Osteoblast (primary cell): ENCODE measurements around the gene ING5. TPM values are rescaled to one million over a fixed set of nuclear protein-coding genes. Genes with fewer than 3 reads are reported as not detected.
A peak's percentile ranks its signal among the peaks of the same experiment; 100 is the strongest.

ENCODE experiments used
- DNase-seq: peaks from one replicate; pipeline ENCODE4 v3.0.0; 2011; ENCODE audit warnings: low spot score, mixed read lengths; ENCODE audit not compliant: insufficient read length; ENCODE audit errors: missing footprints
- H2AFZ ChIP-seq: 2 replicates; pipeline ENCODE4 v1.6.0; 2011; ENCODE audit warnings: mild to moderate bottlenecking, low read length
- H3K27ac ChIP-seq: 2 replicates; pipeline ENCODE4 v1.5.1; 2011; ENCODE audit warnings: mild to moderate bottlenecking, low read depth, low read length, moderate library complexity
- H3K27me3 ChIP-seq: 2 replicates; pipeline ENCODE4 v1.6.0; 2012; ENCODE audit warnings: mild to moderate bottlenecking, control low read depth, inconsistent platforms, low read length, moderate library complexity; ENCODE audit not compliant: insufficient read depth
- H3K36me3 ChIP-seq: 2 replicates; pipeline ENCODE4 v1.5.1; 2011; ENCODE audit warnings: mild to moderate bottlenecking, low read length, control low read depth, moderate library complexity; ENCODE audit not compliant: insufficient read depth
- H3K4me1 ChIP-seq: 2 replicates; pipeline ENCODE4 v1.5.1; 2011; ENCODE audit warnings: mild to moderate bottlenecking, low read length, control low read depth, moderate library complexity; ENCODE audit not compliant: insufficient read depth
- H3K4me2 ChIP-seq: 2 replicates; pipeline ENCODE4 v1.6.0; 2011; ENCODE audit warnings: mild to moderate bottlenecking, low read length; ENCODE audit not compliant: insufficient read depth
- H3K4me3 ChIP-seq: fragments of 200-600 bp; sonication (generic); 3 replicates; pipeline ENCODE4 v1.5.1; 2012; ENCODE audit warnings: mild to moderate bottlenecking, low read length, inconsistent platforms; ENCODE audit not compliant: insufficient read depth
- H3K79me2 ChIP-seq: 2 replicates; pipeline ENCODE4 v1.6.0; 2012; ENCODE audit warnings: mild to moderate bottlenecking, low read length, control low read depth, inconsistent platforms; ENCODE audit not compliant: insufficient read depth
- H3K9me3 ChIP-seq: 2 replicates; pipeline ENCODE4 v1.5.1; 2011; ENCODE audit warnings: low read depth, low read length, control low read depth
- H4K20me1 ChIP-seq: 2 replicates; pipeline ENCODE4 v1.6.0; 2012; ENCODE audit warnings: mild to moderate bottlenecking, low read length, control low read depth; ENCODE audit not compliant: insufficient read depth
- total RNA-seq: library from RNA; depleted of rRNA; stranded (reverse); fragments of >200 nt; gene quantifications from 2 replicates; pipeline ENCODE4 v1.2.3, GENCODE V29; 2012
- TF ChIP-seq, protein P1 (sequence below): IDR thresholded peaks from 2 replicates; pipeline ENCODE4 v1.5.1; 2011; ENCODE audit warnings: mild to moderate bottlenecking, low read depth, low read length, moderate library complexity; ENCODE audit errors: extremely low read depth

Gene ING5
- total RNA-seq, 1 donor: 16.6 TPM

DNA sequence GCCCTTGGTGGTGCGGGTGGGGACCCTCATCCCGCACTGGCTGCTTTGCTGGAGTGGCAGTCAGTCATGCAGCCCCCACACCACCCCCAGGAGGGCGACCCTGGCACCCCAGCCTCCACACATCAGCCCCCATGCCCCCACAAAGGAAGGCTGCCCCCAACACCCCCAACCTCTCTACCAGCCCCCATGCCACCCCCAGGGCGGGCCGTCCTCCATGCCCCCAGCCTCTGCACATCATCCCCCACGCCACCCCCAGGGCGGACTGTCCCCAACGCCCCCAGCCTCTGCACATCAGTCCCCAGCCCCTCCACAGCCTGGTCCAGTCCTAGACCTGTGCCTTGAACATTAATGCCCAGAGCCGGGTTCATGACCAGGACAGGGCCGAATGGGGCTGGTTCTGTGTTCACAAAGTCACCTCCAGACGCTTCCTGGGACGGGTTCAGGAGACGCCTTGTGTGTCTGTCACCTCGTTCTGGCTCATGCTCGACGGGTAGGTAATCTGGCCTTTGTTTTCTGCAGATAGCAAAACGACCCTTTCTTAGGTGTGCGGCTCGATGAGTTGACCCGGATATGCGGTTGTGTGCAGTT is 50.9 kb downstream of the ING5 start:
- no peak overlapping the region for H3K27ac ChIP-seq

DNA sequence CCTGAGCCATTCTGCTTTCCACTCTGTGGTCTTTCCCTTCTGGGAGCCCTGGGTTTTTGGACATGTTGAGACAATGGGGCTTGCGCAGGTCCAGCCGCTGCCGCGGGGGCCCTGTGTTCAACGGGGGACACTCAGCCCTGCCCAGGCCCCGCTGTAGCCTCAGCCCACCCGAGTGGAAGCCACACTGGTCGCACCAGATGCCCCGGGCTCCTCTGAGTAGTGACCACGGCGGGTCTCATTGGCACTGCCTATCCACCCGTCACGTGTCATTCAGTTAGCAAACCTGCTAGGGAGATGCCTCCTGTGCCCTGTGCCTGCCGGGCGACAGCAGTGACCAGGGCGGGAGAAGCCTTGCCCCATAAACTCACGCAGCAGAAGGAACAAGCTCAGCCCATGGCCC is 51.7 kb downstream of the ING5 start:
- peak; percentile 62 for DNase-seq
- no peak overlapping the region for H2AFZ ChIP-seq
- no peak overlapping the region for H3K27ac ChIP-seq
- H4K20me1 ChIP-seq: peaks cover 7% of the 10 kb centered on the region
- no peak overlapping the region for H3K4me2 ChIP-seq
- TF ChIP-seq, protein P1, sequence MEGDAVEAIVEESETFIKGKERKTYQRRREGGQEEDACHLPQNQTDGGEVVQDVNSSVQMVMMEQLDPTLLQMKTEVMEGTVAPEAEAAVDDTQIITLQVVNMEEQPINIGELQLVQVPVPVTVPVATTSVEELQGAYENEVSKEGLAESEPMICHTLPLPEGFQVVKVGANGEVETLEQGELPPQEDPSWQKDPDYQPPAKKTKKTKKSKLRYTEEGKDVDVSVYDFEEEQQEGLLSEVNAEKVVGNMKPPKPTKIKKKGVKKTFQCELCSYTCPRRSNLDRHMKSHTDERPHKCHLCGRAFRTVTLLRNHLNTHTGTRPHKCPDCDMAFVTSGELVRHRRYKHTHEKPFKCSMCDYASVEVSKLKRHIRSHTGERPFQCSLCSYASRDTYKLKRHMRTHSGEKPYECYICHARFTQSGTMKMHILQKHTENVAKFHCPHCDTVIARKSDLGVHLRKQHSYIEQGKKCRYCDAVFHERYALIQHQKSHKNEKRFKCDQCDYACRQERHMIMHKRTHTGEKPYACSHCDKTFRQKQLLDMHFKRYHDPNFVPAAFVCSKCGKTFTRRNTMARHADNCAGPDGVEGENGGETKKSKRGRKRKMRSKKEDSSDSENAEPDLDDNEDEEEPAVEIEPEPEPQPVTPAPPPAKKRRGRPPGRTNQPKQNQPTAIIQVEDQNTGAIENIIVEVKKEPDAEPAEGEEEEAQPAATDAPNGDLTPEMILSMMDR: no peak
- H3K27me3 ChIP-seq: no peaks in the 10 kb centered on the region
- no peaks in the 10 kb centered on the region for H3K9me3 ChIP-seq
- H3K79me2 ChIP-seq: no peaks in the 10 kb centered on the region
- H3K36me3 ChIP-seq: peaks cover 34% of the 10 kb centered on the region
- no peaks in the 10 kb centered on the region for H3K4me1 ChIP-seq
- no peak overlapping the region for H3K4me3 ChIP-seq

More for the DNA sequence above, 50.9 kb downstream of the ING5 start:
- DNase-seq: peak; percentile 66
- Histone ChIP-seq H2AFZ (no peak overlapping the region), H3K4me2 (no peak overlapping the region), H3K4me1 (no peaks in the 10 kb centered on the region), H3K4me3 (no peak overlapping the region), H4K20me1 (peaks cover 7% of the 10 kb centered on the region), H3K36me3 (peaks cover 34% of the 10 kb centered on the region), H3K27me3 (no peaks in the 10 kb centered on the region), H3K9me3 (no peaks in the 10 kb centered on the region), H3K79me2 (no peaks in the 10 kb centered on the region)
- TF ChIP-seq, protein P1: no peak

DNA sequence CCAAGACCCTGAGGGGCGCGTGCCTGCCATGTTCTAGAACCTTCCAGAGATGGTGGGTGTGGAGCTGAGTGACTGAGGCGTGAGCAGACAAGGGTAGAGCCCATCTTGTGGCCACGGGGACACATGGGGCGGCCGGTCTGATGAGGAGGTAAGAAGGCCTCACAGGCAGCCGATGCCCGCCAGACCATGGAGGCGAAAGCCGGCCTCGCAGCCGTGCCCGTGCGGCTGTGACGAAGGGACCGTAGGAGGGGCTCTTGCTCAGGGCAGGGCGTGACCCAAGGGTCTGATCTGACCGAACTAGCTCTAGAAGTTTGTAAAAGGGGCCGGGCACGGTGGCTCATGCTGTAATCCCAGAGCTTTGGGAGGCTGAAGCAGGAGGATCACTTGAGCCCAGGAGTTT is 52.2 kb downstream of the ING5 start:
- DNase-seq: peak; percentile 77
- Histone ChIP-seq H3K79me2 (no peaks in the 10 kb centered on the region), H3K27me3 (no peaks in the 10 kb centered on the region), H2AFZ (no peak overlapping the region), H3K36me3 (peaks cover 30% of the 10 kb centered on the region), H3K4me2 (no peak overlapping the region), H3K9me3 (no peaks in the 10 kb centered on the region), H3K27ac (no peak overlapping the region), H3K4me3 (no peak overlapping the region), H3K4me1 (no peaks in the 10 kb centered on the region), H4K20me1 (peaks cover 9% of the 10 kb centered on the region)
- TF ChIP-seq, protein P1: no peak

DNA sequence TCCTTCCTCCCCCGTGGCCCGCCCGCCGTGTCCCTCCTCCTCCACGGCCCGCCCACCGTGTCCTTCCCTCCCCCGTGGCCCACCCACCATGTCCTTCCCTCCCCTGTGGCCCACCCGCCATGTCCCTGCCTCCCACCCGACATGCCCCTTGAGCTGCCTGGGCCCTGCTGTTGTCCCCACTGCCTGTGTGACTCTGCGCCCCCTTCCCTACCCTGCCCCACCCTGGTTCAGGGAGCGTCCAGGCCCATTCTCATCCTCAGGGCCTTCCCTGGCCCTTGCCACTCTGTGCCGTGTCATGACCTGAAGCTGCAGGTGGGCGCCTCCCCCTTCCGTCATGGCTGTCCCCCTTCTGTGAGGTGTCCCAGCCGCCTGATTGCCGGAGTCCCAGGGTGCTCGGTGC is 53.3 kb downstream of the ING5 start:
- Histone ChIP-seq H4K20me1 (peaks cover 10% of the 10 kb centered on the region), H3K4me2 (no peak overlapping the region), H3K4me1 (no peaks in the 10 kb centered on the region), H3K27me3 (no peaks in the 10 kb centered on the region), H2AFZ (no peak overlapping the region), H3K79me2 (no peaks in the 10 kb centered on the region), H3K4me3 (no peak overlapping the region), H3K9me3 (no peaks in the 10 kb centered on the region), H3K36me3 (peaks cover 28% of the 10 kb centered on the region), H3K27ac (no peak overlapping the region)
- TF ChIP-seq, protein P1: no peak
- peak; percentile 69 for DNase-seq
